Activated T-helper 17 cell treated with anti-CD3 and anti-CD28 coated beads, Interleukin-2, amount 50 U/mL, for 72 hours (primary cell): Measurements from ENCODE around the gene SMS. TPM values are rescaled to one million over a fixed set of nuclear protein-coding genes. Genes with fewer than 3 reads are reported as not detected.
"Not testable (repeated sequence)": the region's sequence is repeated elsewhere in the genome, so short reads cannot be mapped to it uniquely, and the experiment has no call there.

ENCODE experiments used
- ATAC-seq: fragments of 150-1000 bp; cut with Tn5 transposase; replicated peaks from 2 replicates; pipeline ENCODE4 v1.10.0; 2021; ENCODE audit warnings: mild to moderate bottlenecking, moderate library complexity
- H3K27ac Mint-ChIP-seq: one replicate; pipeline ENCODE4 v1.8.0; 2022; ENCODE audit warnings: mixed read lengths
- H3K27me3 Mint-ChIP-seq: one replicate; pipeline ENCODE4 v1.8.0; 2022; ENCODE audit warnings: mixed read lengths
- H3K36me3 Mint-ChIP-seq: one replicate; pipeline ENCODE4 v1.8.0; 2022; ENCODE audit warnings: low read depth, mild to moderate bottlenecking, mixed read lengths
- H3K4me1 Mint-ChIP-seq: one replicate; pipeline ENCODE4 v1.8.0; 2022; ENCODE audit warnings: mixed read lengths
- H3K4me3 Mint-ChIP-seq: one replicate; pipeline ENCODE4 v1.8.0; 2022; ENCODE audit warnings: mild to moderate bottlenecking, mixed read lengths
- H3K9me3 Mint-ChIP-seq: one replicate; pipeline ENCODE4 v1.8.0; 2022; ENCODE audit warnings: mixed read lengths
- total RNA-seq, 2 donors: library from RNA; stranded (reverse); gene quantifications; one replicate each; pipeline ENCODE4 v1.2.3, GENCODE V29; 2022

Gene SMS
- total RNA-seq, 2 donors from 2014 or later: 102 to 109 TPM

- Mint-ChIP-seq H3K4me1 (peaks cover 12% of the 10 kb centered on the region), H3K36me3 (peaks cover 30% of the 10 kb centered on the region), H3K4me3 (peak overlapping the region; percentile 85), H3K27me3 (no peaks in the 10 kb centered on the region), H3K9me3 (no peaks in the 10 kb centered on the region), H3K27ac (peak overlapping the region; percentile 69)
- ATAC-seq: peak; percentile 31
Measured at GRCh38 chrX:21943460-21944135, 3.1 kb downstream of the SMS start.

GRCh38 chrX:21944136-21944615 lies 3.7 kb downstream of the SMS start:
- Mint-ChIP-seq H3K4me3 (peak overlapping the region; percentile 85), H3K27me3 (no peaks in the 10 kb centered on the region), H3K27ac (peak overlapping the region; percentile 69), H3K9me3 (no peaks in the 10 kb centered on the region), H3K4me1 (peaks cover 12% of the 10 kb centered on the region), H3K36me3 (peaks cover 32% of the 10 kb centered on the region)
- ATAC-seq: peak; percentile 2

- Mint-ChIP-seq H3K36me3 (peaks cover 24% of the 10 kb centered on the region), H3K4me3 (peak overlapping the region; percentile 32), H3K9me3 (no peaks in the 10 kb centered on the region), H3K27ac (peak overlapping the region; percentile 26), H3K27me3 (no peaks in the 10 kb centered on the region), H3K4me1 (peaks cover 12% of the 10 kb centered on the region)
- peak; percentile 65 for ATAC-seq
Measured at GRCh38 chrX:21946925-21947641, 6.6 kb downstream of the SMS start.

DNA sequence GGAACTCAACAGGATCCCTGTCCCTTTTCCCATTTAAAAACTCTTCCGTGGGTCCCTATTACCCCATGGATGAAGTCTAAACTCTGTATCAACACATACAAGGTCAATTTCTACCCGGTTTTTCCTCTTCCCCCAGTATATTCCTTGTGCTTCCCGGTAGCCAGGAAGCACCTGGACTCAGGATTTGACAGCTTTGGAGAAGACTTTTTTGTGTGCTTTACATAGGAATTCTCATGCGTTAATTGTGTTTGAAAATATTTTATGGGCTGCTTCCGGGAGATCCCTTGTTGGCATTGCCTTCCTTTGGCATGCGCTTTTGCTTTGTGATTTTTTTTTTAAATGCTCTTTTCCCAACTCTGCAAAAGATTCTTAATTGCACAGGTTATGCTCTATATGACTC lies 7.2 kb downstream of the SMS start:
- Mint-ChIP-seq H3K4me1 (peaks cover 7% of the 10 kb centered on the region), H3K27me3 (no peaks in the 10 kb centered on the region), H3K27ac (no peak overlapping the region), H3K9me3 (no peaks in the 10 kb centered on the region), H3K4me3 (peak overlapping the region; percentile 32), H3K36me3 (peaks cover 18% of the 10 kb centered on the region)
- no peak for ATAC-seq

DNA sequence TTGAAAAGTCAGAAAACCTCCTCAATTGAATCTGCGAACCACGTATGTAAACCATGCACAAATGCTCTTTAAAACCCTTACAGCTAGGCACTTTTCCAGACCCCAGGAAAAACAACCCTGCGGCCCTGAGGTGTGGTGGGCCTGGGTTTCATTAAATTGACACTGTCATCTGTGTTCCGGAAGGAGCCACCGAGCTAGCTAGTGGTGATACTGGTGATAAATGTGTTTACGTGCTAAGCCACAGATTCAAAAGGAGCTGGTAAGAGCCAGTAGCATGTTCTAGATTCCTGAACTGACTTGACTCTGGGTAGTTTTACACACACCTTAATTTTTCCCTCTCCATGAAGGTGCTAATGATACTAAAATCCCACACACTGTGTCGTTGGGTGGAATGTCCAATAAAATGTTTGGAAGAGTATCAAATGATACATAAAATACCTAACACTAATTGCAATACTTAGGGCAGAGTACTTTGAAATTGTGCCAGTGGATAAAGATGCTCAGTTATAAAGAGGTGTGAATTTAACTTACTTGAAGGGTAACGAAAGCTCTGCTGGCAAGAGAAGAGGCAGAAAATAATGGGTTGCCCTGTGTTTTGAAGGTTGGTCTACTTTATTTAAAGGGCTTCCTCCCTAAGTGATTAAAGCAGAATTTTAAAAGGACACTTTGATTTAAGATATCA lies 8.5 kb downstream of the SMS start:
- Mint-ChIP-seq H3K27ac (no peak overlapping the region), H3K4me3 (no peak overlapping the region), H3K36me3 (peaks cover 5% of the 10 kb centered on the region), H3K27me3 (no peaks in the 10 kb centered on the region), H3K4me1 (no peaks in the 10 kb centered on the region), H3K9me3 (no peaks in the 10 kb centered on the region)
- ATAC-seq: no peak

GRCh38 chrX:21949689-21950088 lies 9.2 kb downstream of the SMS start:
- Mint-ChIP-seq H3K27me3 (no peaks in the 10 kb centered on the region), H3K9me3 (no peaks in the 10 kb centered on the region)

GRCh38 chrX:21950557-21950956 lies 10.0 kb downstream of the SMS start:
- H3K4me1 Mint-ChIP-seq, H3K27ac Mint-ChIP-seq: not testable (repeated sequence)

More at GRCh38 chrX:21949689-21950088, 9.2 kb downstream of the SMS start:
- H3K27ac Mint-ChIP-seq: no peak overlapping the region
- no peak for ATAC-seq
- H3K4me3 Mint-ChIP-seq: no peak overlapping the region
- no peaks in the 10 kb centered on the region for H3K4me1 Mint-ChIP-seq
- H3K36me3 Mint-ChIP-seq: peaks cover 4% of the 10 kb centered on the region

GRCh38 chrX:21952624-21953023 lies 12.1 kb downstream of the SMS start:
- no peak for ATAC-seq
- H3K9me3 Mint-ChIP-seq: no peaks in the 10 kb centered on the region
- H3K4me3 Mint-ChIP-seq: no peak overlapping the region
- H3K36me3 Mint-ChIP-seq: peaks cover 11% of the 10 kb centered on the region
- no peaks in the 10 kb centered on the region for H3K27me3 Mint-ChIP-seq
- H3K27ac Mint-ChIP-seq: no peak overlapping the region
- H3K4me1 Mint-ChIP-seq: peaks cover 4% of the 10 kb centered on the region

More at GRCh38 chrX:21950557-21950956, 10.0 kb downstream of the SMS start:
- not testable (repeated sequence) for H3K4me3 Mint-ChIP-seq, ATAC-seq, H3K27me3 Mint-ChIP-seq, H3K9me3 Mint-ChIP-seq, H3K36me3 Mint-ChIP-seq

GRCh38 chrX:21953195-21953830 lies 12.8 kb downstream of the SMS start:
- H3K4me1 Mint-ChIP-seq, H3K27ac Mint-ChIP-seq, H3K27me3 Mint-ChIP-seq, ATAC-seq, H3K9me3 Mint-ChIP-seq, H3K4me3 Mint-ChIP-seq: not testable (repeated sequence)
- peaks cover 18% of the 10 kb centered on the region for H3K36me3 Mint-ChIP-seq

GRCh38 chrX:21955403-21956189 lies 15.1 kb downstream of the SMS start:
- H3K4me1 Mint-ChIP-seq: peaks cover 12% of the 10 kb centered on the region
- H3K9me3 Mint-ChIP-seq: no peaks in the 10 kb centered on the region
- no peak overlapping the region for H3K4me3 Mint-ChIP-seq
- peaks cover 18% of the 10 kb centered on the region for H3K36me3 Mint-ChIP-seq
- no peak overlapping the region for H3K27ac Mint-ChIP-seq
- ATAC-seq: no peak
- H3K27me3 Mint-ChIP-seq: no peaks in the 10 kb centered on the region

DNA sequence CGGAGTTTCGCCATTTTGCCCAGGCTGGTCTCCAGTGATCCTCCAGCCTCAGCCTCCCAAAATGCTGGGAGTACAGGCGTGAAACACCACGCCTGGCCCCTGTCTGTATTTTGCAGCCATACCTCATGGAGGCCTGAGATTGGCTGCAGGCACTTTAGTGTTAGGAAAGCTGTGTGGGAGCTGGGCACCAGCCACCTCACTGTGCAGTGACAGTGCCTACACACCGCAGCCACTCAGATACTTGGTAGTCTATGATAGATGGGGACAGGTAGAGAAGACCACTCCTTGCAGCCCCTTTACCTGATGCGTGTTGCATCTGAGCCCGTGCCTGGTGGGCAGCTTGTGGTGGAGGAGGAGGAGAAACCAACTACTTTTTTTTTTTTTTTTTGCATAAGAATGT lies 16.3 kb downstream of the SMS start:
- Mint-ChIP-seq H3K4me1 (peaks cover 20% of the 10 kb centered on the region), H3K27me3 (no peaks in the 10 kb centered on the region), H3K4me3 (no peak overlapping the region), H3K27ac (no peak overlapping the region), H3K36me3 (peaks cover 18% of the 10 kb centered on the region), H3K9me3 (no peaks in the 10 kb centered on the region)
- ATAC-seq: no peak

DNA sequence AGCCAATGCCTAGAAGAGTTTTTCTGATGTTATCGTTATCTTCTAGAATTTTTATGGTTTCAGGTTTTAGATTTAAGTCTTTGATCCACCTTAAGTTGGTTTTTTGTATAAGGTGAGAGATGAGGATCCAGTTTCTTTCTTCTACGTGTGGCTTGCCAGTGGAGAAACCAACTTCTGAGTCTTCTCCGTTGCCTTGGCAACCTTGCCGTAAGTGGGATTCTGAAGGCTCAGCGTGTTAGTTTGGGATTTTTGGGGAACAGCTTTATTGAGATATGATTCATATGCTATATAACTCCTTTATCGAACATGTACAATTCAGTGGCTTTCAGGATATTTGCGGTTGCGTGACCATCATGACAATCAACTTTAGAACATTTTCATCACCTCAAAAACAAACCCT lies 17.7 kb downstream of the SMS start:
- H3K27ac Mint-ChIP-seq: no peak overlapping the region
- peak overlapping the region; percentile 27 for H3K4me3 Mint-ChIP-seq
- ATAC-seq: peak; percentile 7
- no peaks in the 10 kb centered on the region for H3K9me3 Mint-ChIP-seq
- peaks cover 18% of the 10 kb centered on the region for H3K36me3 Mint-ChIP-seq
- no peaks in the 10 kb centered on the region for H3K27me3 Mint-ChIP-seq
- peaks cover 24% of the 10 kb centered on the region for H3K4me1 Mint-ChIP-seq

DNA sequence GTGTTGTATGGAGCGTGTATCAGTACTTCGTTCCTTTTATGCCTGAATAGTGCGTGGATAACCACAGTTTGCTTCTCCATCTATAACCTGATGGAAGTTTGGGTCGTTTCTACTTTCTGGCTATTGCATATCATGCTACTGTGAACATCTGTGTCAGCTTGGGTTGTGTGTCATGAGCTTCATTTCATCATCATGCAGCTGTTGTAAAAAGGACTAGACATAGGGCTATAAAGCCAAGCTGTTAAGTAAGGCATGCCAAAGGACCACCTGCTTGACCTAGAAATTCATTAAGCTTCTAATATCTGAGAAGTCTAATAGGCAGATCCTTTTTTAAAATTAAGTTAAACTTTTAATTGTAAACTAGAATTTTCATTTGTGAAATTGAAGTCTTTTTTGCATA lies 18.4 kb downstream of the SMS start:
- no peaks in the 10 kb centered on the region for H3K27me3 Mint-ChIP-seq
- H3K9me3 Mint-ChIP-seq: no peaks in the 10 kb centered on the region
- H3K4me1 Mint-ChIP-seq: peaks cover 24% of the 10 kb centered on the region
- peak overlapping the region; percentile 27 for H3K4me3 Mint-ChIP-seq
- H3K27ac Mint-ChIP-seq: no peak overlapping the region
- peaks cover 18% of the 10 kb centered on the region for H3K36me3 Mint-ChIP-seq
- ATAC-seq: no peak
